G401 (cell line): Measurements from ENCODE around the gene TECRL. TPM values are rescaled to one million over a fixed set of nuclear protein-coding genes. Genes with fewer than 3 reads are reported as not detected.

Experiments used
- DNase-seq: peaks from one replicate; pipeline ENCODE4 v3.0.0-alpha.2; 2015; ENCODE audit warnings: low spot score
- in situ Hi-C: cut with HindIII; loops from 2 replicates; pipeline ENCODE4 v1.10.0; 2016; ENCODE audit warnings: low sequenced_read_pairs, mixed read lengths
- total RNA-seq: library from RNA; depleted of rRNA; stranded (reverse); fragments of >200 nt; shearing (Covaris generic); gene quantifications from 2 replicates; pipeline ENCODE4 v1.2.3, GENCODE V29; 2014

The TECRL gene
- total RNA-seq, 1 experiment from 2014 or later, result not detected

GRCh38 chr4:64334964-64335363 lies 74.3 kb downstream of the TECRL start:
- in situ Hi-C loops, result no loop called here
- no peak for DNase-seq

GRCh38 chr4:64330143-64330542 lies 79.1 kb downstream of the TECRL start:
- in situ Hi-C loops, result no loop called here
- no peak for DNase-seq

- in situ Hi-C loops, result no loop called here
- DNase-seq, result no peak
Observed at GRCh38 chr4:64327237-64327636, 82.0 kb downstream of the TECRL start.

- in situ Hi-C loops, result no loop called here
- no peak for DNase-seq
Observed at GRCh38 chr4:64326507-64326906, 82.7 kb downstream of the TECRL start.

GRCh38 chr4:64306255-64306565 lies 103.0 kb downstream of the TECRL start:
- in situ Hi-C loops, result no loop called here
- DNase-seq, result no peak

- DNase-seq, result no peak
- in situ Hi-C loops, result no loop called here
Observed at GRCh38 chr4:64305565-64306254, 103.5 kb downstream of the TECRL start.

- in situ Hi-C loops, result no loop called here
Observed at GRCh38 chr4:64272432-64272831, 136.8 kb downstream of the TECRL start.

GRCh38 chr4:64271601-64272081 lies 137.6 kb downstream of the TECRL start:
- in situ Hi-C loops, result no loop called here
- peak; percentile 3 for DNase-seq

More at GRCh38 chr4:64272432-64272831, 136.8 kb downstream of the TECRL start:
- DNase-seq, result no peak

GRCh38 chr4:64266669-64267068 lies 142.6 kb downstream of the TECRL start:
- in situ Hi-C loops, result no loop called here
- DNase-seq, result no peak

GRCh38 chr4:64266263-64266662 lies 143.0 kb downstream of the TECRL start:
- DNase-seq, result no peak
- in situ Hi-C loops, result no loop called here

- DNase-seq, result no peak
- in situ Hi-C loops, result no loop called here
Observed at GRCh38 chr4:64251781-64252180, 157.5 kb downstream of the TECRL start.

- no peak for DNase-seq
Observed at GRCh38 chr4:64250488-64250887, 158.8 kb downstream of the TECRL start.

GRCh38 chr4:64250061-64250460 lies 159.2 kb downstream of the TECRL start:
- in situ Hi-C loops, result no loop called here

More at GRCh38 chr4:64250488-64250887, 158.8 kb downstream of the TECRL start:
- in situ Hi-C loops, result no loop called here

GRCh38 chr4:64248186-64248585 lies 161.1 kb downstream of the TECRL start:
- peak; percentile 74 for DNase-seq
- in situ Hi-C loops, result no loop called here

More at GRCh38 chr4:64250061-64250460, 159.2 kb downstream of the TECRL start:
- DNase-seq, result peak; percentile 70

- no peak for DNase-seq
- in situ Hi-C loops, result no loop called here
Observed at GRCh38 chr4:64230709-64231310, 178.4 kb downstream of the TECRL start.
